GM06990 (cell line): ENCODE data around the gene TRIM67.

Source experiments
- DNase-seq: peaks from one replicate; pipeline ENCODE4 v3.0.0-alpha.2; 2011; ENCODE audit not compliant: insufficient read length; ENCODE audit errors: extremely low read depth
- H3K27me3 ChIP-seq: replicated peaks from 2 replicates; pipeline ENCODE4 v1.6.0; 2011; ENCODE audit warnings: low read length; ENCODE audit not compliant: control insufficient read depth, insufficient read depth
- H3K36me3 ChIP-seq: 2 replicates; pipeline ENCODE4 v1.5.1; 2011; ENCODE audit warnings: low read length; ENCODE audit not compliant: control insufficient read depth, insufficient read depth
- H3K4me3 ChIP-seq: replicated peaks from 2 replicates; pipeline ENCODE4 v1.5.1; 2011; ENCODE audit warnings: low read depth, mild to moderate bottlenecking, control low read depth, low read length
- TF ChIP-seq, protein P1 (sequence below): IDR thresholded peaks from 2 replicates; pipeline ENCODE4 v1.5.1; 2011; ENCODE audit warnings: low read length, control low read depth, mild to moderate bottlenecking, inconsistent platforms; ENCODE audit not compliant: insufficient read depth, poor library complexity, severe bottlenecking

The TRIM67 gene

GRCh38 chr1:231203259-231204057 is 41.6 kb downstream of the TRIM67 start:
- no peak for DNase-seq
- Histone ChIP-seq H3K4me3 (no peak overlapping the region), H3K27me3 (no peaks in the 10 kb centered on the region; the same call in none of the 2 replicates), H3K36me3 (no peaks in the 10 kb centered on the region)
- TF ChIP-seq, protein P1, sequence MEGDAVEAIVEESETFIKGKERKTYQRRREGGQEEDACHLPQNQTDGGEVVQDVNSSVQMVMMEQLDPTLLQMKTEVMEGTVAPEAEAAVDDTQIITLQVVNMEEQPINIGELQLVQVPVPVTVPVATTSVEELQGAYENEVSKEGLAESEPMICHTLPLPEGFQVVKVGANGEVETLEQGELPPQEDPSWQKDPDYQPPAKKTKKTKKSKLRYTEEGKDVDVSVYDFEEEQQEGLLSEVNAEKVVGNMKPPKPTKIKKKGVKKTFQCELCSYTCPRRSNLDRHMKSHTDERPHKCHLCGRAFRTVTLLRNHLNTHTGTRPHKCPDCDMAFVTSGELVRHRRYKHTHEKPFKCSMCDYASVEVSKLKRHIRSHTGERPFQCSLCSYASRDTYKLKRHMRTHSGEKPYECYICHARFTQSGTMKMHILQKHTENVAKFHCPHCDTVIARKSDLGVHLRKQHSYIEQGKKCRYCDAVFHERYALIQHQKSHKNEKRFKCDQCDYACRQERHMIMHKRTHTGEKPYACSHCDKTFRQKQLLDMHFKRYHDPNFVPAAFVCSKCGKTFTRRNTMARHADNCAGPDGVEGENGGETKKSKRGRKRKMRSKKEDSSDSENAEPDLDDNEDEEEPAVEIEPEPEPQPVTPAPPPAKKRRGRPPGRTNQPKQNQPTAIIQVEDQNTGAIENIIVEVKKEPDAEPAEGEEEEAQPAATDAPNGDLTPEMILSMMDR = no peak

DNA sequence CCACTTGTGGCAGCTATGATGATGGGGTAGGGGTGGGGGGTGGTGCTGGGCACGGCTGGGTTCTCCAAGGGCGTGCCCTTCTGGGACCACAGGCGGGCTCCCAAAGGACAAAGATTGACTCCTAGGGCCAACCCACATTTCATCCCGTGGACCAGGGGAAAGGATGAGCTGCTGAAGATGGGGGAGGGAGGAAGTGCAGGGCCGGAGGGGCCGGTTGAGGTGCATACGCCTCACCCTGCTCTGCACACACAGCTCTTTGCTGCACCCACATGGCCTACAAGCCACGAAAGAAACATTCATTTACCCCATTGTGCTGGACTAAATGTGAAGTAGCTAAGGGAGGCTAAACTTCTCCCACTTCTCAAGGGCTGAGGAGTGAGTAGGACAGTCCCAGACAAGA is 45.0 kb downstream of the TRIM67 start:
- Histone ChIP-seq H3K36me3 (no peaks in the 10 kb centered on the region), H3K27me3 (no peaks in the 10 kb centered on the region; the same call in 1 of the 2 replicates), H3K4me3 (no peak overlapping the region)
- DNase-seq = no peak
- TF ChIP-seq, protein P1 = no peak

DNA sequence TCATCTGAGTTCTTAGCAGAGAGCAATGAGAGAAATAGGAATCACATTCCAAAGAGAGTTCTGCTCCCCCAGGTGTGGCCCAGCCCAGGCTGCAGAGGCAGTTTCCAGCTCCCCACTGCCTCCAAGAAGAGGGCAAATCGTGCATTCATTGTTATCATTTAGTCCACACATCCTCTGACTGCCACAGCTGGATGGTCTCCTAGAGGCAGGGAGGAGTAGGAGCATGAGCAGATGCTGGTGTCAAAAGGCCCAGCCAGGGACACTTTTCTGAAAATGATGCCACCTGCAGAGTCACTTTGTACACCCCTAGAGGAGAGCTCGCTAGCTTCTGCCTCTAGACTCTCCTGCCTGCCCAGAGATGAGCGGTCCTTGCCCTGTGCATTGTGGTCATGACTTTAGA is 45.6 kb downstream of the TRIM67 start:
- no peak for DNase-seq

DNA sequence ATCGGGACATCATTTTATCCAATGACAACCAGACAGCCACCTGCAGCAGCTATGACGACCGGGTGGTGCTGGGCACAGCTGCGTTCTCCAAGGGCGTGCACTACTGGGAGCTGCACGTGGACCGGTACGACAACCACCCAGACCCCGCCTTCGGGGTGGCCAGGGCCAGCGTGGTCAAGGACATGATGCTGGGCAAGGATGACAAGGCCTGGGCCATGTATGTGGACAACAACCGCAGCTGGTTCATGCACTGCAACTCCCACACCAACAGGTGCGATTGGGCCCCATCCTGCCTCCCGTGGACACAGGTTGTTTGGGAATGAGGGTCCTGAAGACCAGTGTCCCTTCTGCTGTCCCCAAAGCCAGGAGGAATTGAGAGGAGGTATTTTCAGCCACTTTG is 47.1 kb downstream of the TRIM67 start:
- Histone ChIP-seq H3K36me3 (no peaks in the 10 kb centered on the region), H3K27me3 (no peaks in the 10 kb centered on the region; the same call in 1 of the 2 replicates), H3K4me3 (no peak overlapping the region)
- no peak for DNase-seq
- TF ChIP-seq, protein P1 = no peak

More for the DNA sequence above, 45.6 kb downstream of the TRIM67 start:
- TF ChIP-seq, protein P1 = no peak
- H3K27me3 ChIP-seq = no peaks in the 10 kb centered on the region; the same call in 1 of the 2 replicates
- H3K36me3 ChIP-seq = no peaks in the 10 kb centered on the region
- no peak overlapping the region for H3K4me3 ChIP-seq

DNA sequence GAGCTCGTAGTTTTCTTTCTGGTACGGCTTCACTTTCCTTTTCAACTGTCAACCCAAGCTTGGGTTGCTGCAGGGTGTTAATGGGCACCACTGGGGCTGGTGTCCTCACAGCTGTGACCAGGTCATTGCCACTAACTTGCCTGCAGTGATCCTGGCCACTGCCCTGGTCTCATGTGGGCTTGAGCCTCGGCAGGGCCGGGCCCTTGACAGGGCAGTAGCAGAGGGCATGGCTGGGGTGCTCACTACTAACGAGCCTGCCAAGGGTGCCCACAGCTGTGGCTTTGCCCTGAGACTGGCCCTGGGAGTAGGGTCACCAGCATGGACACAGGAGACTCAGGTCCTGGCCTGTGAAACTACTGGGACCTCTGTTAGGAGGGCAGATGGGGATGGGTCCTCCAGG is 47.7 kb downstream of the TRIM67 start:
- DNase-seq = no peak
- TF ChIP-seq, protein P1 = no peak
- Histone ChIP-seq H3K27me3 (no peaks in the 10 kb centered on the region), H3K36me3 (no peaks in the 10 kb centered on the region), H3K4me3 (no peak overlapping the region)
